GM21526 (cell line): ENCODE measurements around the gene HACD2.
"Not testable (repeated sequence)": the region's sequence is repeated elsewhere in the genome, so short reads cannot be mapped to it uniquely, and the experiment has no call there.

ENCODE experiments used
- ATAC-seq: cut with Tn5 transposase; IDR thresholded peaks from one replicate; pipeline ENCODE4 v1.9.1; 2021; ENCODE audit warnings: moderate library complexity; ENCODE audit not compliant: unreplicated experiment, low FRiP score

Gene HACD2

DNA sequence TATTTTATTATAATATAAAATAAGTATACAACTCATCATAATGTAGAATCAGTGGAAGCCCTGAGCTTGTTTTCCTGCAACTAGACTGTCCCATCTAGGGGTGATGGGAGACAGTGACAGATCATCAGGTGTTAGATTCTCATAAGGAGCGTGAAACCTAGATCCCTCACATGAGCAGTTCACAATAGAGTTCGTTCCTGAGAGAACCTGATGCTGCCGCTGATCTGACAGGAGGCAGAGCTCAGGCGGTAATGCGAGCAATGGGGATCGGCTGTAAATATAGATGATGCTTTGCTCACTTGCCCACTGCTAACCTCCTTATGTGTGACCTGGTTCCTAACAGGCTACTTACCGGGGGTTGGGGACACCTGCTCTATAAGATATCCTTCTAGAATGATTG lies 26.8 kb upstream of the HACD2 start:
- not testable (repeated sequence) for ATAC-seq

DNA sequence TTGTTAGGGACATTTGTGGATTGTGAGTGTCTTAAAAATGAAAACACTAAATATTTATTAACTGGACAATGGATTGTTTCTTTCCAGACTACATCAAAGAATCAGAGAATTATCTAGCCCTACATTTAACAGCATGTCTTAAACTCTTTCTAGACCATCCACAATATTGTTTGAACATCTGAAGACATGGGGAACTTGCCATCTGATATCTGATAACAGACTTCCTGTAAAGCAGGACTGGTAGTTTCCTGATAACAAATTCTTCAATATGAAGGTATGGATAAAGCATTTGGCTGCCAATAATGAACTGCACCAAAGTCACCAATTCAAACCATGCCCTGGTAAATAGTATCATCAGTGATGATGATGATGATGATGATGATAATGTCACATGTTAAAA lies 26.2 kb upstream of the HACD2 start:
- no peak for ATAC-seq

DNA sequence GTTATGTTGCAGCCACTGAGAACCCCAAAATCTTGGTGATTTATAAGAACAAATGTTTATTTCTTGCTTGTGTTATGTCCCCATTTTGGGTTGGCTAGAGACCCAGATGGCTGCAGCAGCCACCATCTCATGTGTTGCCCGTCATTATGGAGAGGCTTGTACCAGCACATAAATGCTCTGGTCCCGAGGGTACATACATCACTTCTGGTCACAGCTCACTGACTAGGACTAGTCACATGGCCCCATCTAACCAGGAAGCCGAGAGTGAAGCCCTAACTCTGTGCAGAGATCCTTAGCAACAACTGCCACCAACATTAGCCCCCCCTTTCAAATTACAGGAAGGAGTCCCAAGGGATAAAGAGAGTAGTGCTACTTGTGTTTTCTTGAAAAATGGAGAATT lies 25.5 kb upstream of the HACD2 start:
- no peak for ATAC-seq

DNA sequence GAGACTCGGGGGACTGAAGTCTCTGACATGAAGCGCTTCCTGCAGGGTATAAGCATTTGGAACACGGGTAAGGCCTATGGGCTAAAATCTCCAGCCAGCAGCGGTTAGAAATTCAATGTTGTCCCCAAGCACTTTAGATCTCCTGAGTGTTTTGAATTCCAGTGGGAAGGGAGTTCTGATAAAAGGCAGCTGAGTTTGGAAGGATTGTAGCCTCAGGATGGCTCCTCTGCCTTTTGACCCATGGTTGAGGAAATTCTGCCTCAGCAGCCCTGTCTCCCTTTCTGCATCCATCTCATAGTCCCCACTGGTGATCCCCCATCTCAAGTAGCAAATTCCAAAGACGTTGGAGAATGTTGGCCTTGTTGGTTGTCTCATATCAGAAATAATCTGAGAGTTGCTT lies 24.2 kb upstream of the HACD2 start:
- no peak for ATAC-seq

DNA sequence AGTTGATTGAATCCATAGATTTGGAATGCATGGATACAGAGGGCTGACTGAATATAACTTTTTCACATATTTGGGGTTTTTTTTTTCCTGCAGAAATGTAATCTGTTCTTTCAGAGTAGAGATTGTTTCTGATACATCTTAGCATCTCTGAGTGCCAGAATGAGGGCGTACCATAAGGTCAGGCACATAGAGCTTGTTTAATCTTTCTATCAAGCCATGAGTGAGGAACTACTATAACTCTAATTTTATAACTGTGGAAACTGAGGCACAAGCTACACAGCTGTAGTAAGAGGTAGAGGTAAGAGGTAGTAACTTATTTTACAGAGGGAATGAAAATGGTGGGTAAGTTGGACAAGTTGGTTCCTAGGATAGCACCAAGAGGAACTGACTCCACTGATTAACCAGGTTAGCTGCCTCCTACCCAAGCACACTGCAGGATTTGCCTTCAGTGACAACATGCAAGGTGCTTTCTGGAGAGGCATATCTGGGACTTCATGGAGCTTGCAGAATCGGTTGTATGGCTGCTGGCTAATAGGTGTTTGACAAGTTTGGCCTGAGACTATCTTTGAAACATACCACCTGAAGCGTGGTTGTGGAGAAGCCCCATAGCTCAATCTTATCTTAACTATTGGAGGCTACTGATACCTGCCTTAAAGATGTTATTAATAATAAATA lies 23.5 kb upstream of the HACD2 start:
- ATAC-seq = no peak

DNA sequence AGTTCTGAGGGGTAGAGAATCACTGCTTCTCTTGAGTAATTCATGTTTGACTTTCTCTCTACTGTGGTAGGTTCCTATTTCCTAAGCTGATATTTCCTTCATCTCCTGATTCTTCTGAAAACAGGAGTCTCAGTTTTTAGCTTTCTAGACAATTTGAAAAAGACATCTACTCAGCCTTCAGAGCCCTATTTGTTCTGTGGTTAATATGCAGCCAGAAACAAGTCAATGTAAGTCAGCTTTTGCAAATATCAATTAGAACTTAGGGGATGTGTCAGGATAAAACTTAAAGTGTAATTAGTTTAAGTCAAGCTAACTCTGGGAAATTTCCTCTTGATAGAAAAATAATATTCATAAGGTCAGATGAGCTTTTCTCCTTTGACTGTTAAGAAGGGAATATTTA lies 21.7 kb upstream of the HACD2 start:
- ATAC-seq = no peak

DNA sequence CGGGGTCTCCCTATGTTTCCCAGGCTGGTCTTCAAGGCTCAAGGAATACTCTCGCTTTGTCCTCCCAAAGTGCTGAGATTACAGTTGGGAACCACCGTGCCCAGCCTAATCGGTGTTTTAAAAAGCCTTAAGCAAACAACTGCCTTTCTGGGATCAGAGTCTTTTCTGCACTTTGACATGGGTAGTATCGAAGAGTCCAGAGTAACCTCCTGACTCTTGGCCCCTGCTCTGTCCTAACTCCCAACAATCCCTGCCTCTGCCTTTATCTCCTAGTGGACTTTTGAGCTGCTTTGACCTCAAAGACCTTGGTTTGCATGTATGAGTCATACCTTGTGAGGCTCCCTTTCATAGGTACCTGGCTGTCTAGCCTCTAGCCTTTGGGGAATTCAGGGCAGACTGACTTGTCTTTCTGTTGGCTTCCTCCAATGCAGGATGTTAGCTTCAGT lies 21.0 kb upstream of the HACD2 start:
- no peak for ATAC-seq

DNA sequence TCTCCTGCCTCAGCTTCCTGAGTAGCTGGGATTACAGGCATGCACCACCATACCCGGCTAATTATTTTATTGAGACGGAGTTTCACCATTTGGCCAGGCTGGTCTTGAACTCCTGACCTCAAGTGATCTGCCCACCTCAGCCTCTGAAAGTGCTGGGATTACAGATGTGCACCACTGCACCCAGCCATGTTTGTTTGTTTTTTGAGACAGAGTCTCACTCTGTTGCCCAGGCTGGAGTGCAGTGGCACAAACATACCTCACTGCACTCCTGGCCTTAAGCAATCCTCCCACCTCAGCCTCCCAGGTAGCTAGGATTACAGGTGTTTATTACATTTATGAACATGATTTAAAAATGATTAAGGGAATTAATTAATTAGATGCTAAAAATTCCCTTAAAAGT lies 18.3 kb upstream of the HACD2 start:
- not testable (repeated sequence) for ATAC-seq

DNA sequence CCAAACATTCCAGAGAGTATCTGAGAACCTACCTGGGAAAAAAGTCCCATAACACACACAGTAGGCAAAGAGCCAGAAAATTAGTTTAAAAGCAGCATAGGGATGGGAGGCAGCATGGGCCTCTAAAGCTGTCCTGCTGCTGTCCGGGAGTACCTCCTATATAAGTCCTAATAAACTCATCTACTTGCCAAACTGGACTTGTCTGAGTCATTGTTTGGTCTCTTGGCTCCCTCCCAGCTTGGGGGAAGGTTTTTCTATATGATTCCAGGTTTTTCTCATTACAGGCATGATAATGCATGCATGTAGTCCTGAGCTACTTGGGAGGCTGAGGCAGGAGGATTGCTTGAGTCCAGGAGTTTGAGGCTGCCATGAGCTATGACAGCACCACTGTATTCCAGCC lies 17.5 kb upstream of the HACD2 start:
- ATAC-seq = no peak

DNA sequence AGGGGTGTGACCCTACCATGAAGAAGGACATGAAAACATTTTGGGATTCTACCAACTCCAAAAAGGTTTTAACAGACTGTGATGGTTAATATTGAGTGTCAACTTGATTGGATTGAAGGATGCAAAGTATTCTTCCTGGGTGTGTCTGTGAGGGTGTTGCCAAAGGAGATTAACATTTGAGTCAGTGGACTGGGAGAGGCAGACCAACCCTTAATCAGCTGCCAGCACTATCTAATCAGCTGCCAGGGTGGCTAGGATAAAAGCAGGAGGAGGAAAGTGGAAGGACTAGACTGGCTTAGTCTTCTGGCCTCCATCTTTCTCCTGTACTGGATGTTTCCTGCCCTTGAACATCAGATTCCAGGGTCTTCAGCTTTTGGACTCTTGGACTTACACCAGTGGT lies 16.0 kb upstream of the HACD2 start:
- not testable (repeated sequence) for ATAC-seq

DNA sequence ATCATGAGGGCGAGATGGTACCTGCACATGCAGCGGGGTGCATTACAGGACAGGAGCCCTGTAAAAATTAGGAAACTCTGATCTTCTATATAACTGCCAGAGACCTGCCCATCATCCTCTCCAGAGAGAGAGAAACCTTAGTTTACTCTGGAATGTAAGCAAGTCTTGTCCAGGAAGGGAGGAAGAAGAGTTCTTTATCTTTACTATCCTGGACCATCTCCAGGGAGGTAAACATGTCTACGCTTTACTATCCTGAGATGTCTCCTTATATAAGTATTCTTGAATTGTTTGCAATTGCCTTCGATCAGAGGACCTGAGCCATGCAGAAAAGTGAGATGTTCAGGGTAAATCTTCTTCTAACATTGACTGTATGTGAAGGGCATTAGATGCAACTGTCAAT lies 12.7 kb upstream of the HACD2 start:
- no peak for ATAC-seq

DNA sequence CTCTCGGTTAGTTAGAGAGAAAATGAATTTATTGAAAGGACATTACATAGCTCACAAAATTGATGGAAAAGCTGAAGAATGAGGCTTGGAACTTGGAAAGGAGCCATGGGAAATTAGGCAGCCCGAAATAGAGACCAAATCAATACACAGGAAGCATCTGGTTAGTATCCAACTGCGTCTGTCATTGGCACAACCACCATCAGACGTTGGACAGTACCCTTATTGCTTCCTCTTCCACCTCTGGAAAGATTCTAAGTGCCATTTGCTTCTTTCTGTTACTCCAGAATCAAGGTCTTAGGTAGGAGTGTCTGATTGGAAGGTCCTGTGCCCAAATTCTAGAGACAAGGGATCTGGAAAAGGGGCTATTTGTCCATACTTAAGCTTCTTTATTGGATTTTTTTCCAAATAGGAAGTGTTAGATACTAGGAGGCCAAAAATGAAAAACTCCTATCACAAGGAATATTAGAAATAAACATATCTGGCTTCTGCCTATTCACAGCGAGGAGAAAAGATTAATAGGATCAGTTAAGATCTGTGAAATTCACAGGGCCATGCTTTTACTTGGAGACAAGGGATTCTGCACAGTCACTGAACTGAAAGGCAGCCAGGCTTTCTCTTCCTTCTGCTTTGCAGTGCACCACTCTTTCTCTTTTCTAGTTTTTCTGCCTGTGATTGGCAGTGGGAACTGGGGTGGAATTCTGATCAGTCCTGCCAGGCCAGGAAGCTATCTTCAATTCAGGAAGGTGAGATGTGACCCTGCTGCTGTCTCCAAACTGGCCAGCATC lies 10.7 kb upstream of the HACD2 start:
- no peak for ATAC-seq

DNA sequence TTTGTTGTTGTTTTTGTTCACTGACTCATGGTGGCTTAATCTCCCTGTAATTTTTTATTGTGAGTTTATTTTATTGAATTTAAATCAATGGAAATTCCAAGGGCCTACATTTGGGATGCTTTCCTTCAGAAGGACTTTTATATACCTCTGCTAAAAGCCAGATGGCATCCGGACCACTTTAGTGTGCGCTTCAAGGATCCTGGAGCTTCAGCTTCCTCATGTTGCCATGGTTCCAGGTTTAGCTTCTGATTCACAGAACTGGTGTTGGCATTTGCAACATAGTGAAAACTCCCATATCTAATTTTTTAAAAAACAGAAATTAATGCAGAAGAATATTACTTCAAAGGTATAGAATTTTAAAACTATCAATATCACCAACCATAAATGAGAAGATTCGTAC lies 8.5 kb upstream of the HACD2 start:
- no peak for ATAC-seq

DNA sequence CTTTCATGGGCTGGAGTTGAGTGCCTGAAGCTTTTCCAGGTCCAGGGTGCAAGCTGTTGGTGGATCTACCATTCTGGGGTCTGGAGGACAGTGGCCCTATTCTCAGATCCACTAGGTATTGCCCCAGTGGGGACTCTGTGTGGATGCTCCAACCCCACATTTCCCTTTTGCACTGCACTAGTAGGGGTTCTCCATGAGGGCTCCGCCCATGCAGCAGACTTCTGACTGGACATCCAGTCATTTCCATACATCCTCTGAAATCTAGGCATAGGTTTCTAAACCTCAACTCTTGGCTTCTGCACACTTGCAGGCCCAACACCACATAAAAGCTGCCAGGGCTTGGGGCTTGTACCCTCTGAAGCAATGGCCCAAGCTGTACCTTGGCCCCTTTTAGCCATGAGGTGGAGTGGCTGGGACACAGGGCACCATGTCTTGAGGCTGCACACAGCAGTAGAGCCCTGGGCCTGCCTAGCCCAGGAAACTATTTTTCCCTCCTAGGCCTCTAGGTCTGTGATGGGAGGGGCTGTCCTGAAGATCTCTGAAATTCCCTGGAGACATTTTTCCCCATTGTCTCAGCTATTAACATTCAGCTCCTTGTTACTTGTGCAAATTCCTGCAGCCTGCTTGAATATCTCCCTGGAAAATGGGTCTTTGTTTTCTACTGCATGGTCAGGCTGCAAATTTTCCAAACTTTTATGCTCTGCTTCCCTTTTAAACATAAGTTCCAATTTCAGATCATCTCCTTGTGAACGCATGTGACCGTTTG lies 6.0 kb upstream of the HACD2 start:
- ATAC-seq = no peak

DNA sequence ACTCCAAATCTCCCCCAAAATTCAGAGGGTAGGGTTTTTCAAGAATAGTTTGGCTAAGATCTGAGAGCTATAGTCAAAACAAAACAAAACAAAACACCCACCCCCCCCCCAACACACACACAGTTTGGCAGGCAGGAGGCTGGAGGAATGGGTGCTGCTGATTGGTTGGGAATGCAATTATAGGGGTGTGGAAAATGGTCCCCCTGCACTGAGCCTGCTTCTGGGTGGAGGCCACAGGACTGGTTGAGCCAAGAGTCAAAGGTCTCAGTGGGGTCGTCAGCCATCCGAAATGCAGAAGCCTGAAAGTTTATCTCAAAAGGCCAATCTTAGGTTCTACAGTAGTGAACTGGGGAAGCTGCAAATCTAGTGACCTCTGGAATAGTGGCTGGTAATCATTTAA lies 2.5 kb upstream of the HACD2 start:
- no peak for ATAC-seq

DNA sequence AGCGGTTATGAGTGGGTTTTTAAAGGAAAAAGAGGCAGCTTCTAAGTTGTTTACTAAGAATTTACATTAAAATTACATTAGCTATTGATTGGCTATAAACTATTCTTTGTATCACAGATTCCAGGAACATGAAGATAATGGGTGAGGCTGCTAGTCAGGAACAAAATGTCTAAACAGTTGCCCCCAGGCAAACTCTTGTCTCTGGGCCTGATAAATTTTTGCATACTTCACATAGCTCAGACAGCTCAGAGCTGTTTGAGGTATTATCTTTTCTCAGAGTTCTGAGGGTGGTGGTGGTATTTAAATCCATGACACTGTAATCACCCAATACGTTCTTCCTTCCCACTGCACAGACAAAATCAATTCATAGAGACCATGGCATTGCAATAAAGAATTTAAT lies 2.1 kb upstream of the HACD2 start:
- ATAC-seq = no peak

DNA sequence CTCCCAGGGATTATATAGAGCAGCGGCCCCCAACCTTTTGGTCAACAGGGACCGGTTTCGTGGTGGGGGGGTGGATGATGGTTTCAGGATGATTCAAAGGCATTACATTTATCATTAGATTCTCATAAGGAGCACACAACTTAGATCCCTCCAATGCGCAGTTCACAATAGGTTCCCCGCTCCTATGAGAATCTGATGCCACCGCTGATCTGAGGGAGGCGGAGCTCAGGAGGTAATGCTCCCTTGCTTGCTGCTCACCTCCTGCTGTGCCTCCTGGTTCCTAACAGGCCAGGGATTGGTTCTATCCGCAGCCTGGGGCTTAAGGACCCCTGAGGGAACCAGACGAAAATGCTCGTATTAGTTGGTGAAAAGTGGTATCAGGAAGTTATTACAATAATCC lies 1.3 kb upstream of the HACD2 start:
- ATAC-seq = no peak

DNA sequence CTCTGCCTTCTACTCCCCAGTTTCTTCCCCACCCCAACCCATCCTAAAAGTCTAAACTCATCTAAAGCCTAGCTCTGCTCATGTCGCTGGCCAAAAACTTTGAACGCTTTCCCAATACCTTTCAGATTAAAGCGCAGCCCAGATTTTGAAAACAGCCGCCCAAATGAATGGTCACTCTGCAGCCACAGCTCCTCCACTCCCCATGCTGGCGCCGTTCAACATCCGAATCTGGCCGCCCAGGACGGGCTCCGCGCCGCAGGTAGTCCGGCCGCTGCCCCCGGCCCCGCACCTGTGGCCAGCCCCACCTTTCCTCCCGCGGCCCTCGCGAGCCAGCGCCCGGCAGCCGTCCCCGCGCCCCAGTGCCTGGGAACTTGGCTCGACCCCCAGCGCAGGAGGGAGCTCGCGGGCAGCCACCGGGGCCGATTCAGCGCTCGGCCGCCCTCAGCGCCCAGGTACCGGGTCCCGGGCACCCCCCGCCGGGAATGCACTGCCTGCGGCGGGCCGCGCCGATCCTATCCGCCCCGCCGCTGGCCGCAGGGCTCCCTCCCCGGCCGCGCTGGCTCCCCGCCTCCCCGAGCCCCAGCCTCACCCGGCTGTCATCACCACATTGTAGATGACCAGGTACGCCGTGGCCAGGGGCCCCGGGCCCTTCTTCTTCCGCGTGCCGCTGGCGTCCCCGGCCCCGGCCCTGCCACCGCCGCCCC lies 417 bp downstream of the HACD2 start:
- ATAC-seq = peak; percentile 36

DNA sequence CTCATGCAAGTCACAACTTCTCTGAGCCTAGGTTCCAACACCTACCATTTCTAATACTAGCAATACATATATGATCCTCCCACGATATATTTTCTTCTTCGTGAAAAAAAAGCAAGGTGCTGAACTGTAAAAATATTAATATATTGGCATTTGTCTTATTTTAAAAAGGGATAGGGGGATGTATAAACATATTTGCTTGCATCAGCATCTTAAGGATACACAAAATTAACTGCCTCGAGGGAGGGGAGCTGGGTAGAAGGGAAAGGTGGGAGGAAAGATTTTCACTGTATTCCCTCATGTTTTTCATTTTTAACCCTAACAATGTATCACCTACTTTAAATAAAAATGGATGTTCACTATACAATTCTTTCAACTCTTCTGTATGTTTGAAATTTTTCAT lies 1.3 kb downstream of the HACD2 start:
- no peak for ATAC-seq

DNA sequence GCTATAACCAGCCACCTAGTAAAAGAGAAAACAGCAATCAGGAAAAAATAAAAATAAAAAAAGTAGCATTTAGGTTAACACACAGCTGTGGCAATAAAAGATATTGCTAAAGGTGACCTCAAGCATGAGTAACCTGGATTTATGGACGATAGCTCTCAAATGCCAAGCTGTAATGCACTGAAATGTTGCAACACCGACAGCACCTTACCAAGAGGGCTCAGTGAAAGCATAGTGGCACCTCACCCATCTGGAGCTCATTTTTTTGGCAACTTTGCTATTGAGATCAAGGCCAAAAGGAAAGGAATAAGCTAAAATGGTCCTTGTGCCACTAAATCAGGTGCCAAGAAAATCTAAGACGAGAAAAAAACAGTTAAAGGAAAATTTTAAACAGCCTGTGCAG lies 2.5 kb downstream of the HACD2 start:
- no peak for ATAC-seq

DNA sequence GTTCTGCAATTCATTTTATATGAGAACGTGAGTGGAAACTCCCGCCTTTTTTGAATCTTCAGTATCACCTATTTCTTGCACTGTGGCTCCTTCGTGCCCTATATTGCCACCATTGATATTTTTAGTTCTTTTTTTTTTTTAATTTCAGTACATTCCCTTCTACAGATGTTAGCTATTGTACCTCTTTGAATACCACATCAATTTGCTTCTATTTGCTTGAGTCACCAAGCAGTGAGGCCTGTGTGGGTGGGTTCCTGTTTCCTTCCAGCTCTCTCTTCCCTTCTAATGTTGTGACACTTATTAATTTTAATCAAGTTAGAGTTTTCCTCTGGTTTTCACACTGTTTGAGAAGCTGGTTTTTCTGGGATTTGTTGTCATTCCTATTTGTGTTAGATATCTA lies 8.7 kb downstream of the HACD2 start:
- no peak for ATAC-seq
